ENCODE results near the gene CIRBP. TPM values are rescaled to one million over a fixed set of nuclear protein-coding genes. Genes with fewer than 3 reads are reported as not detected.

CIRBP gene
- total and polyA plus RNA-seq, 3 donors from 2014 or later = 483 to 661 (median 621) TPM

DNA sequence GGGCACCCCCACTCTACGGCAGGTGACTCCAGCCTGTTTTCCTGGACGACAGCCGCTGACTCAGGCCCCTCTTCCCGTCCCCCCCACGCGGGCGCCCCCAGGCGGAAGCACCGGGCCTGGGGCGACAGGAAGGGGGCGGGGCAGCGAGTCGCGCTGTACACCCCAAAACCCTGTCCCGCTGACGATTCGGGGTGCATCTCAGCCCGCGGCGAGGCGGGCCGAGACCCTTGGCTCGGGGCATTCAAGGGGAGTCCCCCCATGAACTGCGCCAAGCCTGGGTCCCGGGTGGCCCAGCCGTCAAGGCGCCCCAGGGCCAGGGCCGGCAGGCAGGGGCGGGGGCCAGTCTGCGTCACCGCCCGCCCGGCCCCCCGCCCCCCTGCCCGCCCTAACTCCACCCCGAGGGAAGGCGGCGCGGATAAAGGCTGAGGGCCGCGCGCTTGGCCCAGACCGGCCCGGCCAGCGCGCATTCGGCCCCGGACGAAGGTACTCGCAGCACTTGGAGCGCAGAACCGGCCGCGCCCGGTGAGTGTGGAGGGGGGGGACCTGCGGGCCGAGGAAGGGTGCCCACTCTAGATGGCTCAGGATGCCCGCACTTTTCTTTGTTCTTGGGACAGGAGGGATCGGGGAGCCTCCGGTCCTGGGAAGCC lies 20.9 kb upstream of the CIRBP start, which contains the start of gene MIDN:
TSS of gene MIDN (plus strand) at position 445 of the 647 bp plus-strand sequence. CDS start 1,714 bp downstream, outside the sequence.
- H3K9me3 ChIP-seq = no peaks in the 10 kb centered on the region
- peak within 1 kb of the TSS; percentile 78 to 82 for H3K4me3 ChIP-seq
- H3K36me3 ChIP-seq (ENCODE audit: low read depth, missing control alignments) = no peaks in the 10 kb centered on the region
- H3K4me1 ChIP-seq = peaks cover 66% of the 10 kb centered on the region
- 10% methylated on average over 12 of the region's 60 CpGs; no CpG with 5 or more reads in 1 of the 2 donors for WGBS, 2 donors
- peak within 1 kb of the TSS; percentile 97 to 99 for H3K27ac ChIP-seq
- TF ChIP-seq, protein P1, sequence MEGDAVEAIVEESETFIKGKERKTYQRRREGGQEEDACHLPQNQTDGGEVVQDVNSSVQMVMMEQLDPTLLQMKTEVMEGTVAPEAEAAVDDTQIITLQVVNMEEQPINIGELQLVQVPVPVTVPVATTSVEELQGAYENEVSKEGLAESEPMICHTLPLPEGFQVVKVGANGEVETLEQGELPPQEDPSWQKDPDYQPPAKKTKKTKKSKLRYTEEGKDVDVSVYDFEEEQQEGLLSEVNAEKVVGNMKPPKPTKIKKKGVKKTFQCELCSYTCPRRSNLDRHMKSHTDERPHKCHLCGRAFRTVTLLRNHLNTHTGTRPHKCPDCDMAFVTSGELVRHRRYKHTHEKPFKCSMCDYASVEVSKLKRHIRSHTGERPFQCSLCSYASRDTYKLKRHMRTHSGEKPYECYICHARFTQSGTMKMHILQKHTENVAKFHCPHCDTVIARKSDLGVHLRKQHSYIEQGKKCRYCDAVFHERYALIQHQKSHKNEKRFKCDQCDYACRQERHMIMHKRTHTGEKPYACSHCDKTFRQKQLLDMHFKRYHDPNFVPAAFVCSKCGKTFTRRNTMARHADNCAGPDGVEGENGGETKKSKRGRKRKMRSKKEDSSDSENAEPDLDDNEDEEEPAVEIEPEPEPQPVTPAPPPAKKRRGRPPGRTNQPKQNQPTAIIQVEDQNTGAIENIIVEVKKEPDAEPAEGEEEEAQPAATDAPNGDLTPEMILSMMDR (IDR thresholded peaks at IDR 0.05) = no peak
- TF ChIP-seq POLR2A (IDR thresholded peaks at IDR 0.05) = no peak
- DNase-seq = peak; percentile 80
- H3K27me3 ChIP-seq = no peaks in the 10 kb centered on the region
- intact Hi-C loops (cut with DNase I; ENCODE audit: low total_unique reads) = no loop called here

DNA sequence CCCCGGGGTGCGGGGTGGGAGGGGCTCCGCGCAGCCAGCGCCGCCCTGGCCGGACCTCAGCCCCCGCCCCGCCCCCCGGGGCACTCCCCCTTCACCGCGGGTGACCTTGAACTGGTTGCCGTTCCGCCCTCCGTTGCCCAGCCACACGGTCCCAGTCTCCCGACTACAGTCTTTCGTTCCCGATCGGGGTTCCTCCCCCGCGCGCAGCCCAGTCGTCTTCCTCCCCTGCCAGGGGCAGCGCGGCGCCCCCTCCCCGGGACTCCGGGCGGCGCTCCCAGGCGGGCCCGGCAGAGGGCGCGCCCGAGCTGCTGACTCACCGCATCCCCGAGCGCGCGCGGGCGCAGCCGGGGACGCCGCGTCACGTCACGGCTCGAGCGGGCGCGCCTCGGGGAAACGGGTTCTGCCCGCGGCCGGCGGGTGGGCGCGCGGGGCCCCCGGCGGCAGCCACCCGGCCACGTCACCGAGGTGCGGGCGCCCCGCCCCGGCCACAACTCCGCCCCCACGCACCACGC lies 20.3 kb upstream of the CIRBP start:
- 0% methylated on average over 38 of the region's 74 CpGs; no CpG with 5 or more reads in 1 of the 2 donors for WGBS, 2 donors
- H3K4me3 ChIP-seq = peak overlapping the region; percentile 78 to 82
- intact Hi-C loops (cut with DNase I; ENCODE audit: low total_unique reads) = no loop called here
- no peak for TF ChIP-seq POLR2A (IDR thresholded peaks at IDR 0.05)
- TF ChIP-seq, protein P1 (IDR thresholded peaks at IDR 0.05) = peak; percentile 82 to 97 (median 93)
- H3K27ac ChIP-seq = peak overlapping the region; percentile 97 to 99
- no peaks in the 10 kb centered on the region for H3K36me3 ChIP-seq (ENCODE audit: low read depth, missing control alignments)
- no peaks in the 10 kb centered on the region for H3K27me3 ChIP-seq
- H3K4me1 ChIP-seq = peaks cover 67% of the 10 kb centered on the region
- DNase-seq = peak; percentile 79
- no peaks in the 10 kb centered on the region for H3K9me3 ChIP-seq

DNA sequence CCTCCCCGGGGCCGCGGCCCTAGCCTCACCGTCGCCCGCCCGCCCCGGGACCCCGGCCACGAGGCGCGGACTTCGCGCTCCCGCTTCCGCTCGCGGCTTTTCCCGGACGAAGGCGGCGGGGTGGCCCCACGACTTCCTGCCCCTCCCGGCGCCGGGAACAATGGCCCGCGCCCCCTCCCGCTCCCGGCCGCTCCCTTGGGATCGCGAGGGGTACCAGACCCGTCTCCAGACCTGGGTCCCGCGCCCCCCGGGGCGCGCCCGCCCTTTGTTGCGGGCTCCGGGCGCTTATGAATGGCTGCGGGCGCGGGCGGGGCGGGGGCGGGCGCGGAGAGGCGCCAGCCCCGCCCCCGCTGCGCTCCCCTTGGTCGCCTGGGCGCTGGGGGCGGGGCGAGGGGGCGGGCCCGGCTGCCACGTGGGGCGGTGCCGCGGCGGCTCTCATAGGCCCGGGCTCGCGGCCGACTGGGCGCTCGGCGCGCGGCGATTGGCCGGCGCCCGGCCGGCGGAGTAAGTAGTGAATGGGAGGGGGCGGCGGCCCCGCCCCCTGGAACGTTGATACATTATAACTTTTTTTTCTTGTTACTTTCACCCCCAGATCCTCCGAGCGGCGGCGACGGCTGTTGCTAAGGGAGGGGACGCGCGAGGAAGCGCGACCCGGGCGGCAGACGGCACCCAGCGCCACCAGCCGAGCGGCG lies 19.7 kb upstream of the CIRBP start:
- TF ChIP-seq, protein P1 (IDR thresholded peaks at IDR 0.05) = no peak
- TF ChIP-seq POLR2A (IDR thresholded peaks at IDR 0.05) = peak; percentile 80
- Histone ChIP-seq H3K27ac (peak overlapping the region; percentile 86 to 99), H3K4me1 (peaks cover 67% of the 10 kb centered on the region), H3K36me3 (ENCODE audit: low read depth, missing control alignments) (no peaks in the 10 kb centered on the region), H3K9me3 (no peaks in the 10 kb centered on the region), H3K4me3 (peak overlapping the region; percentile 78 to 84), H3K27me3 (no peaks in the 10 kb centered on the region)
- WGBS, 2 donors = 0 to 1% methylated on average over 17 to 93 of the region's 102 CpGs
- intact Hi-C loops (cut with DNase I; ENCODE audit: low total_unique reads) = no loop called here
- peak; percentile 97 for DNase-seq

DNA sequence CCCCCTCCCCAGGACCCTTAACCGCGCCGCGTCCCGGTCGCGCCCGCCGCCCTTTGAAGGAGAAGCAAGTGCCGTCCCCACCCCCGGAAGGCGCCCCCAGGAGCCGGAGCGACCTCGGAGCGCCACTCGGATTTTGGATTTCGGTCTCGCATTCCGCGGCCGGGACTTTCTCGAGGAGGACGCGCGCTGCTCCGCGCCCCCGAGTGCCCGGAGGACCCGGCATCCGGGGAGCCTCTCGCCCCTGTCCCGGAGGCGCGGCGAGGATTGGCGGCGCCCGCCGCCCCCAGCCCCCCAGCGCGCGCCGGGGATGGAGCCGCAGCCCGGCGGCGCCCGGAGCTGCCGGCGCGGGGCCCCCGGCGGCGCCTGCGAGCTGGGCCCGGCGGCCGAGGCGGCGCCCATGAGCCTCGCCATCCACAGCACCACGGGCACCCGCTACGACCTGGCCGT lies 19.1 kb upstream of the CIRBP start:
- peaks cover 61% of the 10 kb centered on the region for H3K4me1 ChIP-seq
- intact Hi-C loops (cut with DNase I; ENCODE audit: low total_unique reads) = no loop called here
- no peaks in the 10 kb centered on the region for H3K36me3 ChIP-seq (ENCODE audit: low read depth, missing control alignments)
- peak overlapping the region; percentile 78 to 84 for H3K4me3 ChIP-seq
- no peaks in the 10 kb centered on the region for H3K27me3 ChIP-seq
- no peaks in the 10 kb centered on the region for H3K9me3 ChIP-seq
- no peak for TF ChIP-seq POLR2A (IDR thresholded peaks at IDR 0.05)
- TF ChIP-seq, protein P1 (IDR thresholded peaks at IDR 0.05) = no peak
- H3K27ac ChIP-seq = peak overlapping the region; percentile 77 to 95
- WGBS, 2 donors = 0% methylated on average over 8 to 33 of the region's 67 CpGs
- DNase-seq = no peak
